ENCODE measurements around the gene STAB1. TPM values are rescaled to one million over a fixed set of nuclear protein-coding genes. Genes with fewer than 3 reads are reported as not detected.
A peak's percentile ranks its signal among the peaks of the same experiment; 100 is the strongest.

The STAB1 gene
- total and polyA plus RNA-seq, 10 donors, result 287 to 1,994 (median 586) TPM

DNA sequence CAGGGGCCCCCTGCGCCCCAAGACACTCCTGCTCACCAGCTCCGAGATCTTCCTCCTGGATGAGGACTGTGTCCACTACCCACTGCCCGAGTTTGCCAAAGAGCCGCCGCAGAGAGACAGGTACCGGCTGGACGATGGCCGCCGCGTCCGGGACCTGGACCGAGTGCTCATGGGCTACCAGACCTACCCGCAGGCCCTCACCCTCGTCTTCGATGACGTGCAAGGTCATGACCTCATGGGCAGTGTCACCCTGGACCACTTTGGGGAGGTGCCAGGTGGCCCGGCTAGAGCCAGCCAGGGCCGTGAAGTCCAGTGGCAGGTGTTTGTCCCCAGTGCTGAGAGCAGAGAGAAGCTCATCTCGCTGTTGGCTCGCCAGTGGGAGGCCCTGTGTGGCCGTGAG is 3.1 kb upstream of the STAB1 start:
- H3K36me3 ChIP-seq, result peaks cover 0 to 69% (median 57%) of the 10 kb centered on the region in 6 donors
- peaks cover 0 to 11% (median 0%) of the 10 kb centered on the region in 7 donors for H3K27me3 ChIP-seq (replicated peaks in 1 of 7)
- H3K9me3 ChIP-seq, result no peaks in the 10 kb centered on the region
- H3K4me1 ChIP-seq, result peaks cover 18 to 90% (median 52%) of the 10 kb centered on the region in 6 donors
- H3K27ac ChIP-seq, result peak overlapping the region in 5 of 8 donors; percentile 76 to 82 (median 80)
- no peak overlapping the region for H3K4me3 ChIP-seq
- intact Hi-C loops (cut with DNase I; ENCODE audit: low total_unique reads), result no loop called here
- no peak for DNase-seq
- TF ChIP-seq, protein P1, sequence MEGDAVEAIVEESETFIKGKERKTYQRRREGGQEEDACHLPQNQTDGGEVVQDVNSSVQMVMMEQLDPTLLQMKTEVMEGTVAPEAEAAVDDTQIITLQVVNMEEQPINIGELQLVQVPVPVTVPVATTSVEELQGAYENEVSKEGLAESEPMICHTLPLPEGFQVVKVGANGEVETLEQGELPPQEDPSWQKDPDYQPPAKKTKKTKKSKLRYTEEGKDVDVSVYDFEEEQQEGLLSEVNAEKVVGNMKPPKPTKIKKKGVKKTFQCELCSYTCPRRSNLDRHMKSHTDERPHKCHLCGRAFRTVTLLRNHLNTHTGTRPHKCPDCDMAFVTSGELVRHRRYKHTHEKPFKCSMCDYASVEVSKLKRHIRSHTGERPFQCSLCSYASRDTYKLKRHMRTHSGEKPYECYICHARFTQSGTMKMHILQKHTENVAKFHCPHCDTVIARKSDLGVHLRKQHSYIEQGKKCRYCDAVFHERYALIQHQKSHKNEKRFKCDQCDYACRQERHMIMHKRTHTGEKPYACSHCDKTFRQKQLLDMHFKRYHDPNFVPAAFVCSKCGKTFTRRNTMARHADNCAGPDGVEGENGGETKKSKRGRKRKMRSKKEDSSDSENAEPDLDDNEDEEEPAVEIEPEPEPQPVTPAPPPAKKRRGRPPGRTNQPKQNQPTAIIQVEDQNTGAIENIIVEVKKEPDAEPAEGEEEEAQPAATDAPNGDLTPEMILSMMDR (IDR thresholded peaks at IDR 0.05 in 8 of 11, conservative IDR thresholded peaks at IDR 0.05 in 3 of 11), result no peak
- TF ChIP-seq POLR2AphosphoS5 (IDR thresholded peaks at IDR 0.05) (peak in 1 of 3 donors; percentile 37), POLR2A (IDR thresholded peaks at IDR 0.05) (no peak)
- 91 to 95% (median 95%) methylated on average over 16 to 21 of the region's 21 CpGs for WGBS, 5 donors

DNA sequence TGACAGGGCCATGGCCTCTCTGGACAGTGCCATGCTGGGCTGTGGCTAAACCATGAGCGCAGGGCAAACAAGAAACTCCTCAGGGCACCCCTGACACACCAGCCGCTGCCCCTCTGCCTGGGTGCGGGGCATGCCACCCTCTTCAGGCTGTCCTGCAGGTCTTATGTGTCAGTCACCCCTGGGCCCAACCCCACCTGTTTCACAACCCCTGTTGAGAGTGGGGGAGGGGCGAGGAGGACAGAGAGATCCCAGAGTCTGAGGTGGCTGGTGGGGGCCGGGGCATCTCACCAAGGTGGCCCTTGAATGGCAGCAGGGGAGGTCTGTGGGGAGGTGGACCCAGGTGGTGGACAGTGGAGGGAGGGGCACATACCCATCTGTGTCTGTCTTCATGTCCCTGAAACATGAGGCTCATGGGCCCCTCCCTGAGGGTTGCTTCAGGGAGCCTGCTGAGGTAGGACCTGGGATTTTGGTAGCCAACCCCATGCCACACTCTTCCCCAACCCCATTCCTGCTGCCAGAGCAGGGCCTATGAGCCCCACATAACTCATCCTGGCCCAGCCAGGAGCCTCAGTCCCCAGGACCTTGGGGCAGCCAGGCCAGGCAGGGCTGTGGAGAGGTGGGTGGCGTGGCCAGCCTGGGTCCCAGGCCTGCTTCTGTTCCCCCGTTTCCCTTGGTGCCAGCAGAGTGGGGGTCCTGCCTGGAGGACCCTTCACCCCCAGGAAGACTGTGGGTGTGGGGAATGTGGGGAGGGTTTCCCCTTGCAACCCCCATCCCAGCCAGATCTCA is 1.7 kb upstream of the STAB1 start:
- Histone ChIP-seq H3K36me3 (peaks cover 0 to 60% (median 43%) of the 10 kb centered on the region in 6 donors), H3K9me3 (no peaks in the 10 kb centered on the region), H3K27me3 (replicated peaks in 1 of 7) (peaks cover 0 to 11% (median 0%) of the 10 kb centered on the region in 7 donors), H3K4me3 (no peak overlapping the region), H3K27ac (peak overlapping the region in 1 of 8 donors; percentile 88), H3K4me1 (peaks cover 20 to 99% (median 61%) of the 10 kb centered on the region in 6 donors)
- intact Hi-C loops (cut with DNase I; ENCODE audit: low total_unique reads), result no loop called here
- DNase-seq, result no peak
- WGBS, 5 donors, result 93 to 98% (median 95%) methylated on average over 3 to 7 of the region's 7 CpGs
- TF ChIP-seq, protein P1 (IDR thresholded peaks at IDR 0.05 in 8 of 11, conservative IDR thresholded peaks at IDR 0.05 in 3 of 11), result no peak
- TF ChIP-seq POLR2A (IDR thresholded peaks at IDR 0.05) (no peak), POLR2AphosphoS5 (IDR thresholded peaks at IDR 0.05) (no peak)

DNA sequence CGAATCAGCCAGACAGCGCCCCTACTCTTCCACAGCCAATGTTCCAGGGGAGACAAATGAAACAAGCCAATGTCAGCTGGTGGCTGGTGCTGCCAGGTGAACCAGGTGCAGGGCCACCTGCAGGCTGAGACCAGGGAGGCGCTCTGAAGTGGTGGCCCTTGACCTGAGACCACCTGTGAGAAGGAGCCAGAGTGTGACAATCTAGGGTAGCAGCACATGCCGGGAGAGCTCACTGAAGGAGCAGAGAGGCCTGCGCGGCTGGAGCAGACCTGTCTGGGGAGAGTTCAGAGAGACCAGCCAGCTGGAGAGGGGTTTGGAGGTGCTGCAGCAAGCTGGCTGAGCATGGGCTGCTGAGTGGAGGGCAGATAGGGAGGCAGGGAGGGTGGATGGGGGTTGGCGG is 693 bp upstream of the STAB1 start:
- Histone ChIP-seq H3K27ac (peak overlapping the region in 5 of 8 donors; percentile 83 to 88 (median 86)), H3K9me3 (no peaks in the 10 kb centered on the region), H3K4me3 (peak overlapping the region in 1 of 8 donors; percentile 73), H3K36me3 (peaks cover 0 to 55% (median 33%) of the 10 kb centered on the region in 6 donors), H3K4me1 (peaks cover 29 to 99% (median 71%) of the 10 kb centered on the region in 6 donors), H3K27me3 (replicated peaks in 1 of 7) (peaks cover 0 to 11% (median 0%) of the 10 kb centered on the region in 7 donors)
- DNase-seq, result no peak
- 77 to 86% (median 81%) methylated on average over 7 of the region's 7 CpGs for WGBS, 5 donors
- intact Hi-C loops (cut with DNase I; ENCODE audit: low total_unique reads), result no loop called here
- TF ChIP-seq, protein P1 (IDR thresholded peaks at IDR 0.05 in 8 of 11, conservative IDR thresholded peaks at IDR 0.05 in 3 of 11), result no peak
- no peak for TF ChIP-seq POLR2A (IDR thresholded peaks at IDR 0.05)
